Transverse colon (tissue), 4 donors: ENCODE results near the gene SLC25A47.

Source experiments
- EP300 ChIP-seq: sonication (generic); formaldehyde crosslinking; IDR thresholded peaks from one replicate; pipeline ENCODE4 v1.6.1; 2017; ENCODE audit warnings: antibody characterized with exemption, low read depth
- POLR2A ChIP-seq: fragments of 450-650 bp; IDR thresholded peaks from one replicate; pipeline ENCODE4 v1.6.1; 2016; ENCODE audit warnings: antibody characterized with exemption, mild to moderate bottlenecking, moderate library complexity
- POLR2AphosphoS5 ChIP-seq, 3 donors: sonication (generic); formaldehyde crosslinking; IDR thresholded peaks; one replicate each; pipeline ENCODE4 v1.6.1; 2016; ENCODE audit warnings: antibody characterized with exemption in 3 of 3
- TF ChIP-seq, protein P1 (sequence below), 5 experiments: fragments of 200-600 bp in 3 of 5; fragments of 450-650 bp in 2 of 5; sonication (generic) in 3 of 5; IDR thresholded peaks; 1 replicate in 2 of 5; 2 replicates in 3 of 5; pipeline ENCODE4 v1.5.1; 2016 to 2017; ENCODE audit warnings: antibody characterized with exemption in 5 of 5, inconsistent platforms in 3 of 5, mild to moderate bottlenecking in 2 of 5, moderate library complexity in 1 of 5

GRCh38 chr14:100333311-100333710, 10.2 kb downstream of the SLC25A47 start:
- TF ChIP-seq, protein P1, sequence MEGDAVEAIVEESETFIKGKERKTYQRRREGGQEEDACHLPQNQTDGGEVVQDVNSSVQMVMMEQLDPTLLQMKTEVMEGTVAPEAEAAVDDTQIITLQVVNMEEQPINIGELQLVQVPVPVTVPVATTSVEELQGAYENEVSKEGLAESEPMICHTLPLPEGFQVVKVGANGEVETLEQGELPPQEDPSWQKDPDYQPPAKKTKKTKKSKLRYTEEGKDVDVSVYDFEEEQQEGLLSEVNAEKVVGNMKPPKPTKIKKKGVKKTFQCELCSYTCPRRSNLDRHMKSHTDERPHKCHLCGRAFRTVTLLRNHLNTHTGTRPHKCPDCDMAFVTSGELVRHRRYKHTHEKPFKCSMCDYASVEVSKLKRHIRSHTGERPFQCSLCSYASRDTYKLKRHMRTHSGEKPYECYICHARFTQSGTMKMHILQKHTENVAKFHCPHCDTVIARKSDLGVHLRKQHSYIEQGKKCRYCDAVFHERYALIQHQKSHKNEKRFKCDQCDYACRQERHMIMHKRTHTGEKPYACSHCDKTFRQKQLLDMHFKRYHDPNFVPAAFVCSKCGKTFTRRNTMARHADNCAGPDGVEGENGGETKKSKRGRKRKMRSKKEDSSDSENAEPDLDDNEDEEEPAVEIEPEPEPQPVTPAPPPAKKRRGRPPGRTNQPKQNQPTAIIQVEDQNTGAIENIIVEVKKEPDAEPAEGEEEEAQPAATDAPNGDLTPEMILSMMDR (IDR thresholded peaks at IDR 0.05), result no peak
- TF ChIP-seq EP300, result no peak
- no peak for TF ChIP-seq POLR2AphosphoS5 (IDR thresholded peaks at IDR 0.05)
- no peak for TF ChIP-seq POLR2A
